ENCODE measurements around the gene HS6ST2. TPM values are rescaled to one million over a fixed set of nuclear protein-coding genes. Genes with fewer than 3 reads are reported as not detected.

The HS6ST2 gene
- total RNA-seq, 1 donor from 2014 or later: 14.8 TPM

DNA sequence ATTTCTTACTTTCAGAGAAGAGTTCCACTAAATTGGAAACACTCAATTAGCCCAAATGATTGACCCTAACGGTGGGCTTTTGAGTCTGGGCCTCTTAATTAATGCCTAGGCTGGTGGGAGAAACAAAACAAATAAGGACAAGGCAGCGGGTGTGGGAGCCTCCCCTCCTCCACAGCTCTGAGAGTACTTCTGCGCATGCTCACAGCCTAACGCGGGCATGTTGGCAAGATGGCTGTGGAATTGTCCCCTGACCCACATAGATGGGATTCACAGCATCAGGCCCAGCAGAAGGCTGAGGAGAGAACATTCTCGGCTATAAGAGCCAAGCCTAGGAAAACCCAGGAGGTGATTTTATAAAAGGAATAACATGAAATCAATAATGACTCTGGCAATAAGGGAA is 230.1 kb downstream of the HS6ST2 start:
- TF ChIP-seq, protein P1, sequence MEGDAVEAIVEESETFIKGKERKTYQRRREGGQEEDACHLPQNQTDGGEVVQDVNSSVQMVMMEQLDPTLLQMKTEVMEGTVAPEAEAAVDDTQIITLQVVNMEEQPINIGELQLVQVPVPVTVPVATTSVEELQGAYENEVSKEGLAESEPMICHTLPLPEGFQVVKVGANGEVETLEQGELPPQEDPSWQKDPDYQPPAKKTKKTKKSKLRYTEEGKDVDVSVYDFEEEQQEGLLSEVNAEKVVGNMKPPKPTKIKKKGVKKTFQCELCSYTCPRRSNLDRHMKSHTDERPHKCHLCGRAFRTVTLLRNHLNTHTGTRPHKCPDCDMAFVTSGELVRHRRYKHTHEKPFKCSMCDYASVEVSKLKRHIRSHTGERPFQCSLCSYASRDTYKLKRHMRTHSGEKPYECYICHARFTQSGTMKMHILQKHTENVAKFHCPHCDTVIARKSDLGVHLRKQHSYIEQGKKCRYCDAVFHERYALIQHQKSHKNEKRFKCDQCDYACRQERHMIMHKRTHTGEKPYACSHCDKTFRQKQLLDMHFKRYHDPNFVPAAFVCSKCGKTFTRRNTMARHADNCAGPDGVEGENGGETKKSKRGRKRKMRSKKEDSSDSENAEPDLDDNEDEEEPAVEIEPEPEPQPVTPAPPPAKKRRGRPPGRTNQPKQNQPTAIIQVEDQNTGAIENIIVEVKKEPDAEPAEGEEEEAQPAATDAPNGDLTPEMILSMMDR (IDR thresholded peaks at IDR 0.05; ENCODE audit: unreplicated experiment): no peak
- Mint-ChIP-seq H3K9me3 (ENCODE audit: low read depth) (peaks cover 19% of the 10 kb centered on the region), H3K4me1 (ENCODE audit: low read depth) (no peaks in the 10 kb centered on the region), H3K36me3 (ENCODE audit: insufficient read depth) (no peaks in the 10 kb centered on the region), H3K27ac (no peak overlapping the region), H3K4me3 (ENCODE audit: low read depth) (no peak overlapping the region), H3K27me3 (no peaks in the 10 kb centered on the region)
- DNase-seq (ENCODE audit: low spot score, unreplicated experiment): no peak

DNA sequence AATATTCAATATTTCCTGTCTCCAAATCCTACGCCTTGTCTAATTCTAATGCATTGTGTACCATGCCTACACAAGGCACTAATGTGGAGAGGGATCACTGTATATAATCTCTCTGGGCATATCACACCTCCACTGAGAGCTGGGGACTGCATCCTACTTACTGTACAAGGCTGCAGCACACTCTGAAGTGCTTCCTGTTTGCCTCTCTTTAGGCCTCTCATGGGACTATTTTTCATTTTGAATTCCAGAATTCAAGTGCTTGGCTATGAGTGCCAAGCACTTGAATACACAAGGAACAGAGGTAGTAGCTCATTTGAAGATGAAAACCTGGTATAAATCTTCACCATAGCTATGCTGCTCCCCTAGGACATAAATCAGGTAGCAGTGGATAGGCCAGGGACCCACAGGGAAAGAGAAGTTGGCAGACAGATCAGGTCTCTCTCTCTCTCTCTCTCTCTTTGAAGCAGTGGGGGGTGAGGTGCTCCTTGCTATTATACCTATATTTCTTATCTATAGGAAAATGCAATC is 239.9 kb downstream of the HS6ST2 start:
- H3K27ac Mint-ChIP-seq: no peak overlapping the region
- peaks cover 2% of the 10 kb centered on the region for H3K4me1 Mint-ChIP-seq (ENCODE audit: low read depth)
- DNase-seq (ENCODE audit: low spot score, unreplicated experiment): no peak
- TF ChIP-seq, protein P1 (IDR thresholded peaks at IDR 0.05; ENCODE audit: unreplicated experiment): no peak
- H3K9me3 Mint-ChIP-seq (ENCODE audit: low read depth): peaks cover 7% of the 10 kb centered on the region
- no peaks in the 10 kb centered on the region for H3K27me3 Mint-ChIP-seq
- H3K36me3 Mint-ChIP-seq (ENCODE audit: insufficient read depth): no peaks in the 10 kb centered on the region
- no peak overlapping the region for H3K4me3 Mint-ChIP-seq (ENCODE audit: low read depth)

DNA sequence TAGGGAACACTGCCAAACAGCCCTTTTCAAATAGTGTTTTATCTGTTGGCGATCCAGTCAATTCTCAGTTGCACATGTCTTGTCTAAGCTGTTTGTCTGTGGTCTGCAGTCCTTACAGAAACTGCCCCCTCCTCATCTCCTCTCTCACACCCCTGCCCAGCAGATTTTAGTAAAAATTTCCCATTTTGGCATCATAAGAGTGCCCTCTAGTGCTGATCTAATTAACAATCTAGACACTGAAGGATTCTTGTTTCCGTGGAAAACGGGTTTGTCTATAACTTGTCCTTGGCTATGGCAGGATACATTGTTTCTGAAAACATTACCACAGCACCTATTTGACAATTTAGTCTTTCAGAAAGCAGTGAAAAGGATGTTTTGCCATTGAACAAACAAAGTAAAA is 242.4 kb downstream of the HS6ST2 start:
- Mint-ChIP-seq H3K36me3 (ENCODE audit: insufficient read depth) (no peaks in the 10 kb centered on the region), H3K9me3 (ENCODE audit: low read depth) (peaks cover 5% of the 10 kb centered on the region), H3K27ac (no peak overlapping the region), H3K4me1 (ENCODE audit: low read depth) (peaks cover 2% of the 10 kb centered on the region), H3K4me3 (ENCODE audit: low read depth) (no peak overlapping the region), H3K27me3 (no peaks in the 10 kb centered on the region)
- DNase-seq (ENCODE audit: low spot score, unreplicated experiment): no peak
- TF ChIP-seq, protein P1 (IDR thresholded peaks at IDR 0.05; ENCODE audit: unreplicated experiment): peak; percentile 49

DNA sequence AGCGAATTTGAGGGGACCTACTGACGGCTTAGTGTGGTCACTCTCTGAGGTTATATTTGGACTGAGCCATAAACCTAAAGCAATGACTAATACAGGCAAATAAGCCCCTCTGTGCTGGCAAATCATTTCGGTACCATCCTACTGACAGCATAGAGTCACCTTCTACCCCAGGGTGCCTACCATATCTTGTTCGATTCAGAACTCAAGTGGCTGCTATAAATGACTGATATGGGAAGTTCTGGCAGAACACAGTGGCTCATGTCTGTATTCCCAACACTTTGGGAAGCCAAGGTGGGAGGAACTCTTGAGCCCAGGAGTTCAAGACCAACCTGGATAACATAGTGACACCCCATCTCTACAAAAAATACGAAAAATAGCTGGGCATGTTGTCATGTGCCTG is 243.5 kb downstream of the HS6ST2 start:
- Mint-ChIP-seq H3K27me3 (no peaks in the 10 kb centered on the region), H3K9me3 (ENCODE audit: low read depth) (no peaks in the 10 kb centered on the region), H3K4me1 (ENCODE audit: low read depth) (peaks cover 2% of the 10 kb centered on the region), H3K4me3 (ENCODE audit: low read depth) (no peak overlapping the region), H3K36me3 (ENCODE audit: insufficient read depth) (no peaks in the 10 kb centered on the region), H3K27ac (no peak overlapping the region)
- DNase-seq (ENCODE audit: low spot score, unreplicated experiment): no peak
- TF ChIP-seq, protein P1 (IDR thresholded peaks at IDR 0.05; ENCODE audit: unreplicated experiment): no peak

DNA sequence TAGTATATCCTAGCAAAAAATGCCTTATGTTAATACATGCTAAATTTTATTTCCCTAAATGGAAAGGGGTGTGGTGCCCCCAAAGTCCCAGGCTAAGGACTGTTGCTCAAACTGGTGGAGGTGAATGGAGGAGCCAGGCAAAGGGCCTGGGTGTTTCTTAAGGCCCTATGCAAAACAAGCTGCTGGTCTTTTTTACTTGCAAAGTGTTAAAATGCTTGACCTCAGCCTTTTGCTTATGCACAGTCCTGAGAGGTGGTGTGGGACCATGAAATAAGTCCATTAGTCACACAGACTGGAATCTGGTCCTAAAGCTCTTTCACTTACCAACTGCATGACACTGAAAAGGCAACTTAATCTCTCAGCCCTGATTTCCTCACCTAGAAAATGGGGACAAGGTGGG is 246.1 kb downstream of the HS6ST2 start:
- H3K4me1 Mint-ChIP-seq (ENCODE audit: low read depth): peaks cover 2% of the 10 kb centered on the region
- H3K4me3 Mint-ChIP-seq (ENCODE audit: low read depth): no peak overlapping the region
- H3K27me3 Mint-ChIP-seq: no peaks in the 10 kb centered on the region
- no peaks in the 10 kb centered on the region for H3K36me3 Mint-ChIP-seq (ENCODE audit: insufficient read depth)
- H3K27ac Mint-ChIP-seq: no peak overlapping the region
- TF ChIP-seq, protein P1 (IDR thresholded peaks at IDR 0.05; ENCODE audit: unreplicated experiment): no peak
- DNase-seq (ENCODE audit: low spot score, unreplicated experiment): no peak
- H3K9me3 Mint-ChIP-seq (ENCODE audit: low read depth): no peaks in the 10 kb centered on the region

Measured in progenitor cell of endocrine pancreas (in vitro differentiated cells).